Activated naive CD4-positive, alpha-beta T cell treated with anti-CD3 and anti-CD28 coated beads, Interleukin-2, amount 50 U/mL, for 72 hours (primary cell): ENCODE data around the gene NAGS. TPM values are rescaled to one million over a fixed set of nuclear protein-coding genes. Genes with fewer than 3 reads are reported as not detected.
"Not testable (repeated sequence)": the region's sequence is repeated elsewhere in the genome, so short reads cannot be mapped to it uniquely, and the experiment has no call there.

Source experiments
- ATAC-seq, 2 donors: fragments of 150-1000 bp; cut with Tn5 transposase; 2 replicates each; pipeline ENCODE4 v1.10.0; 2021; ENCODE audit warnings: mild to moderate bottlenecking in 2 of 2, moderate library complexity in 2 of 2
- DNase-seq, 2 donors: peaks; one replicate each; pipeline ENCODE4 v3.0.0; 2021 to 2022; ENCODE audit warnings: low spot score in 2 of 2
- H3K27ac Mint-ChIP-seq, 2 donors: one replicate each; pipeline ENCODE4 v1.8.0; 2022; ENCODE audit warnings: mild to moderate bottlenecking in 2 of 2, mixed read lengths in 2 of 2
- H3K36me3 Mint-ChIP-seq, 2 donors: one replicate each; pipeline ENCODE4 v1.8.0; 2022; ENCODE audit warnings: mixed read lengths in 2 of 2
- H3K9me3 Mint-ChIP-seq, 2 donors: one replicate each; pipeline ENCODE4 v1.8.0; 2022; ENCODE audit warnings: mixed read lengths in 2 of 2
- total RNA-seq, 2 donors: library from RNA; stranded (reverse); gene quantifications; one replicate each; pipeline ENCODE4 v1.2.3, GENCODE V29; 2022

Gene NAGS
- total RNA-seq, 2 donors from 2014 or later, result 0.18 to 3.0 TPM

DNA sequence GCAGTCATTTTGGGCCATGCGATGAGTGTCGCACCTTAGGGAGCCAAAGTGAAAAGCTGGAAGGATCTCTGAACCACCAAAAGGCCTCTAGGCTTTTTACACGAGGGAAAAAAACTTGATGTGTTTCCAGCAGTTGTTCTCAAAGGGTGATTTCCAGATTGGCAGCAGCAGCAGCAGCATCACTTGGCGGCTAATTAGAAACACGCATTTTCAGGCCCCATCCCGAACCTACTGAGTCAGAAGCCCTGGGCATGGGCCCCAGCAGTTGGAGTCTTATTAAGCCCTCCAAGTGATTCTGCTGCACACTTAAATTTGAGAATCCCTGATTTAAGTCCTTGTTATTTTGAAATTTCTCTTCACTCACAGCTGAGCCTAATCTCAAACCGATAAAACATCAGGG is 25.4 kb upstream of the NAGS start:
- Mint-ChIP-seq H3K9me3 (no peaks in the 10 kb centered on the region), H3K27ac (no peak overlapping the region), H3K36me3 (no peaks in the 10 kb centered on the region)
- DNase-seq (no peak), ATAC-seq (no peak)

DNA sequence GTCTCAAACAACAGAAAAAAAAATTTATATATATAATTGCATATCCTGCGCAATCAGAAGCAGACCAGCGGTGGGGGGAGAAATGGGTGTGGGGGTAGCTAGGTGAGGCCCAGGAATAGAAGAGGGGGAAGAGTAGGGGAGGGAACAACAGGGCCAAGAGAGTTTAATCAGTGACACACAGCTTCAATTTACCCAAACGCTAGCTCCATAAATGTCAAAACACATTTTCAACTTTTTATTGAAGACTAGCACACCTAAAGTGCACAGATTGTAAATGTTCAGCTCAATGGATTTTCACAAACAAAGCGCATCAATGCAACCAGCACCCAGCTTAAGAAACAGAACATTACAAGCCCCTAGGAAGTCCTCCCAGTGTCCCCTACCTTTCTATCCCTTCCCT is 24.8 kb upstream of the NAGS start:
- H3K27ac Mint-ChIP-seq, result no peak overlapping the region
- no peak for ATAC-seq
- no peaks in the 10 kb centered on the region for H3K36me3 Mint-ChIP-seq
- H3K9me3 Mint-ChIP-seq, result no peaks in the 10 kb centered on the region
- DNase-seq, result no peak

- no peak overlapping the region for H3K27ac Mint-ChIP-seq
- no peaks in the 10 kb centered on the region for H3K9me3 Mint-ChIP-seq
- DNase-seq, result no peak
- no peak for ATAC-seq
- H3K36me3 Mint-ChIP-seq, result no peaks in the 10 kb centered on the region
Observed at GRCh38 chr17:43982171-43982570, 22.3 kb upstream of the NAGS start.

DNA sequence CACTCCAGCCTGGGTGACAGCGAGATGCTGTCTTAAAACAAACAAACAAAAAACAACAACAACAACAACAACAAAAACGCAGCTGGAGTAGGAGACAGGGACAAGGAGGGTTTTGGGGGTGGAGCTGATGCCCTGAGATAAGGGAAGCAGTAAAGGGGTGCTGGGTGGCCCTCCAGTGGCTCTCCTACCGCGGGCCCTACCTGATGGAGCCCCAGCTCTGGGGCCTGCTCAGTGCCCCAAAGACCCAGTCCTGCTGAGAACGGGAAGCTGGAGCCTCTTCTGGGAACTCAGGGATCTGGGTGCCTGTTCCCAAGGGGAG is 21.3 kb upstream of the NAGS start:
- Mint-ChIP-seq H3K36me3 (no peaks in the 10 kb centered on the region), H3K9me3 (no peaks in the 10 kb centered on the region), H3K27ac (no peak overlapping the region)
- no peak for ATAC-seq
- no peak for DNase-seq

DNA sequence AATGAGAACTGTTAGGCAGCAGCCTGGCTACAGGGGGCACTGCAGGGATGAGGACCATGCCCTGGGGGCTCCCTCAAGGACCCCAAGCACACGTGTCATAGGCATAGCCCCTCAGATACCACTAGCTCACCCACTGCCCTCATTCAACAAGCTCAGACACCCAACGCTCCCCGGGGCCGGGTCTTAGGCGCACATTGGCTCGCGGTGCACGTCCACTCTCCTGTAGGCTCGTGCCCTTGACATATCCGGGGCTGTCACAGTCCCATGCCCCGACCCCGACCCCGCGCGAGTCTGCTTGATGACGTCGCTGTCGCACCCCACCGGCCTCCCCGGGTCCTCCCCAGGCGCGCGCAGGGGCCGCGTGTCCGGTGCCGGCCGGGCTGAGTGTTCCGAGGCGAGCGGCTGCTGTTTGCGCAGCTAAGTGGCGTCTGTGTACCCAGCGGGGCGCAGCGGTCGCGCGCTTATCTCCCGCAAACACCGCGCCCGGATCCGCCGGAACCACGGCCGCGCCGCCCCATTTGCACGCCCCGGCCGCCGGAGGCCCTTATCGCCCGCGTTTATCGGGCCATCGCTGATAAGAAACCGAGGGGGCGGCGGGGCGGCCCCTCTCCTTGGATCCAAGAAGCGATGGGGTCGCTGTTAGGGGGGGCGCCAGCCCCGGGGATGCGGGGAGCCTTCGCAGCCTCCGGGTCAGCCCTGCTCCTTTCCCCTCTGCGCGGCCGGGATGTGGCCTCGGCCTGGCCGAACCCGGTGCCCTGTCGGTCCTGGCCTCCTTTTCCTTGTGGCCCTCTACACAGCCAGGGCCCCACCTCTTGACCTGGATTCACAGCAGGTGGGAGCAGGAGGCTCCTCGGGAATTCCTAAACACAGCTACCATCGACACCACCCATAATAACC is 20.7 kb upstream of the NAGS start:
- Mint-ChIP-seq H3K9me3 (no peaks in the 10 kb centered on the region), H3K36me3 (no peaks in the 10 kb centered on the region), H3K27ac (no peak overlapping the region)
- ATAC-seq (peak; percentile 16 to 58), DNase-seq (no peak)

DNA sequence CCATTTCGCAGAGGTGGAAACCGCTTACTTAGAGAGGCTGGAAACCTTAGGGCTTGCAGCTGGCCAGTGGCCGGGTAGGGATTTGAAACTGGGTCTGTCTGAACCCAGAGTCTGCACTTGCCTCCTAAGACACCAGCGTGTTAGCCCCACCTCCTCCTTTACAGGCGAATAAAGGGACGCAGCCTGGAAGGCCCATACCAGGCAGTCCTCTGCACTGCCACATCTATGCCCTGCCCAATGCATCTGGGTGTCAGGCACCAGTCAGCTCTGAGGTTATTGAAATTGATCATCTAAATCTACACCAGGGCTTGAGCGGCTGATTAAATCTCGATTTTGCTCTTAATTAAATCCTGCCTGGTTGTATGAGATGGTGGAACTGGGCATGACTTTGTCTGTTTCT is 19.9 kb upstream of the NAGS start:
- no peak overlapping the region for H3K27ac Mint-ChIP-seq
- no peak for DNase-seq
- no peaks in the 10 kb centered on the region for H3K9me3 Mint-ChIP-seq
- ATAC-seq, result no peak
- H3K36me3 Mint-ChIP-seq, result no peaks in the 10 kb centered on the region

- H3K36me3 Mint-ChIP-seq, result no peaks in the 10 kb centered on the region
- H3K9me3 Mint-ChIP-seq, result no peaks in the 10 kb centered on the region
- DNase-seq (no peak), ATAC-seq (no peak)
- H3K27ac Mint-ChIP-seq, result no peak overlapping the region
Observed at GRCh38 chr17:43986225-43986981, 18.0 kb upstream of the NAGS start.

- ATAC-seq (no peak), DNase-seq (no peak)
- Mint-ChIP-seq H3K9me3 (no peaks in the 10 kb centered on the region), H3K36me3 (no peaks in the 10 kb centered on the region), H3K27ac (no peak overlapping the region)
Observed at GRCh38 chr17:43987131-43988021, 17.0 kb upstream of the NAGS start.

GRCh38 chr17:43988301-43988700 is 16.1 kb upstream of the NAGS start:
- no peaks in the 10 kb centered on the region for H3K9me3 Mint-ChIP-seq
- DNase-seq, result no peak
- no peaks in the 10 kb centered on the region for H3K36me3 Mint-ChIP-seq
- H3K27ac Mint-ChIP-seq, result no peak overlapping the region
- no peak for ATAC-seq

- H3K9me3 Mint-ChIP-seq, result no peaks in the 10 kb centered on the region
- H3K27ac Mint-ChIP-seq, result no peak overlapping the region
- H3K36me3 Mint-ChIP-seq, result no peaks in the 10 kb centered on the region
- DNase-seq (no peak), ATAC-seq (no peak)
Observed at GRCh38 chr17:43992641-43993040, 11.8 kb upstream of the NAGS start.

GRCh38 chr17:43994272-43995149 is 9.9 kb upstream of the NAGS start:
- Mint-ChIP-seq H3K27ac (no peak overlapping the region), H3K9me3 (no peaks in the 10 kb centered on the region), H3K36me3 (no peaks in the 10 kb centered on the region)
- ATAC-seq (peak; percentile 82 to 92), DNase-seq (peak; percentile 61 to 80)

DNA sequence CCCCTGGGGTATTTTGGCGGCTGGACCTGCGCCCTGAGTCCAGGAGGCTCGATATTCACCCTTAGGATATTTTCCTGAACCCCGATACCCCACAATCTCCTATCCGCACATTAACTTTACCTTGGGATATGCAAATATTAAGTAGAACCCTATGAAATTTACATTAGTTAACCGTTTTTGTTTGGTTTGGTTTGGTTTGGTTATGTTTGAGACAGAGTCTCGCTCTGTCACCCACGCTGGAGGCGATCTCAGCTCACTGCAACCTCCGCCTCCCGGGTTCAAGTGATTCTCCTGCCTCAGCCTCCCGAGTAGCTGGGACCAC is 9.3 kb upstream of the NAGS start:
- H3K9me3 Mint-ChIP-seq, result no peaks in the 10 kb centered on the region
- DNase-seq, result no peak
- H3K27ac Mint-ChIP-seq, result no peak overlapping the region
- ATAC-seq, result no peak
- no peaks in the 10 kb centered on the region for H3K36me3 Mint-ChIP-seq

DNA sequence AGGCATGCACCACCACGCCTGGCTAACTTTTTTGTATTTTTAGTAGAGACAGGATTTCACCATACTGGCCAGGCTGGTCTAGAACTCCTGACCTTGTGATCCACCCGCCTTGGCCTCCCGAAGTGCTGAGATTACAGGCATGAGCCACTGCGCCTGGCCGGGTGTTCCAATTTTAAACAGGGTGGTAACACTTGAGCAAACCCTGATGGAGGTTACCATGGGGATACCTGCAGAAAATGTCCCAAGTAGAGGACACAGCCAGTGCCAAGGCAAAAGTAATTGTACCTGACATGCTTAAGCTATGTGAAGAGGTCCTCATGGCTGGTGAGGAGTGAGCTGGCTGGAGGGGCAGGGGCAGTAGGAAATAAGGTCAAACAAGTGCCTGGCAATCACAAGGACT is 7.2 kb upstream of the NAGS start:
- not testable (repeated sequence) for H3K27ac Mint-ChIP-seq, ATAC-seq, H3K9me3 Mint-ChIP-seq, H3K36me3 Mint-ChIP-seq, DNase-seq

DNA sequence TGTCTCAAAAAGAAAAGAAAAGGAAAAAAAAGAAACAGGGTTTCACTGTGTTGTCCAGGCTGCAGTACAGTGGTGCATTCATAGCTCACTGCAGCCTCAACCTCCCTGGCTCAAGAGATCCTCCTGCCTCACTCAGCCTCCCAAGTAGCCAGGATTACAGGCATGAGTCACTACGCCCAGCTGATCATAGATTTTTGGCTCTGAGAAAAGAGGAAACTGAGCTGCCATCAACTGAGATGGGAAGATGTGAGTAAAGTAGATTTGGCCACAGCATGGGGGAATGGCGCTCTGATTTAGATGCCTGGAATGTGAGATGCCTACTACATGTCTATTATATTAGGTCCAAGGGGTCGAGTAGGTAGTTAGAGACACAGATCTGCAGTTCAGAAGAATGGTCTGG is 5.9 kb upstream of the NAGS start:
- DNase-seq (no peak), ATAC-seq (no peak)
- no peaks in the 10 kb centered on the region for H3K36me3 Mint-ChIP-seq
- no peak overlapping the region for H3K27ac Mint-ChIP-seq
- no peaks in the 10 kb centered on the region for H3K9me3 Mint-ChIP-seq

- H3K27ac Mint-ChIP-seq, result no peak overlapping the region
- DNase-seq (no peak), ATAC-seq (no peak)
- H3K9me3 Mint-ChIP-seq, result no peaks in the 10 kb centered on the region
- no peaks in the 10 kb centered on the region for H3K36me3 Mint-ChIP-seq
Observed at GRCh38 chr17:43999024-43999423, 5.4 kb upstream of the NAGS start.

- DNase-seq (no peak), ATAC-seq (no peak)
- Mint-ChIP-seq H3K9me3 (no peaks in the 10 kb centered on the region), H3K36me3 (no peaks in the 10 kb centered on the region), H3K27ac (no peak overlapping the region)
Observed at GRCh38 chr17:44000141-44000860, 4.1 kb upstream of the NAGS start.
